Lower leg skin (tissue), 3 donors: ENCODE results near the gene ALDH18A1.

Experiments
- POLR2A ChIP-seq, 2 donors: fragments of 450-650 bp; IDR thresholded peaks; one replicate each; pipeline ENCODE4 v1.6.1; 2016 to 2017; ENCODE audit warnings: antibody characterized with exemption in 2 of 2, mild to moderate bottlenecking in 1 of 2, moderate library complexity in 1 of 2
- TF ChIP-seq, protein P1 (sequence below), 3 donors: fragments of 450-650 bp; IDR thresholded peaks; one replicate each; pipeline ENCODE4 v1.5.1; 2016; ENCODE audit warnings: antibody characterized with exemption in 3 of 3, mild to moderate bottlenecking in 3 of 3, moderate library complexity in 2 of 3

GRCh38 chr10:95651346-95652060 is 5.0 kb downstream of the ALDH18A1 start:
- TF ChIP-seq POLR2A (IDR thresholded peaks at IDR 0.05): no peak
- TF ChIP-seq, protein P1, sequence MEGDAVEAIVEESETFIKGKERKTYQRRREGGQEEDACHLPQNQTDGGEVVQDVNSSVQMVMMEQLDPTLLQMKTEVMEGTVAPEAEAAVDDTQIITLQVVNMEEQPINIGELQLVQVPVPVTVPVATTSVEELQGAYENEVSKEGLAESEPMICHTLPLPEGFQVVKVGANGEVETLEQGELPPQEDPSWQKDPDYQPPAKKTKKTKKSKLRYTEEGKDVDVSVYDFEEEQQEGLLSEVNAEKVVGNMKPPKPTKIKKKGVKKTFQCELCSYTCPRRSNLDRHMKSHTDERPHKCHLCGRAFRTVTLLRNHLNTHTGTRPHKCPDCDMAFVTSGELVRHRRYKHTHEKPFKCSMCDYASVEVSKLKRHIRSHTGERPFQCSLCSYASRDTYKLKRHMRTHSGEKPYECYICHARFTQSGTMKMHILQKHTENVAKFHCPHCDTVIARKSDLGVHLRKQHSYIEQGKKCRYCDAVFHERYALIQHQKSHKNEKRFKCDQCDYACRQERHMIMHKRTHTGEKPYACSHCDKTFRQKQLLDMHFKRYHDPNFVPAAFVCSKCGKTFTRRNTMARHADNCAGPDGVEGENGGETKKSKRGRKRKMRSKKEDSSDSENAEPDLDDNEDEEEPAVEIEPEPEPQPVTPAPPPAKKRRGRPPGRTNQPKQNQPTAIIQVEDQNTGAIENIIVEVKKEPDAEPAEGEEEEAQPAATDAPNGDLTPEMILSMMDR (IDR thresholded peaks at IDR 0.05): no peak
